K562 (cell line): ENCODE measurements around the gene HSF5. TPM values are rescaled to one million over a fixed set of nuclear protein-coding genes. Genes with fewer than 3 reads are reported as not detected.

Experiments
- ATAC-seq: fragments of 200-7000 bp; cut with Tn5 transposase; 3 replicates; pipeline ENCODE4 v1.9.1; 2020; ENCODE audit warnings: moderate library complexity
- BruUV-seq: library from RNA; stranded (reverse); fragments of 400-500 nt; replicated peaks from 2 replicates; lab custom pipeline; 2021; lab: Mats Ljungman, UMichigan
- CTCF ChIA-PET: fragments of 300-600 bp; formaldehyde crosslinking; extraction: SDS; loops from one replicate; lab custom pipeline; 2021; ENCODE audit warnings: low intra/inter-chr PET ratio; lab: Yijun Ruan, JAX
- POLR2A ChIA-PET: fragments of 300-600, 350-650 bp; sonication (Branson Sonifier 250); formaldehyde crosslinking; extraction: SDS; loops from one replicate; lab custom pipeline; 2021; ENCODE audit warnings: antibody characterized with exemption, inconsistent platforms; lab: Yijun Ruan, JAX
- DNase-seq, 4 experiments: peaks; one replicate each; pipeline versions ENCODE4 v3.0.0 to v3.0.0-alpha.2; 2011 to 2018; ENCODE audit warnings: low spot score in 3 of 4, mixed read lengths in 3 of 4; ENCODE audit errors: extremely low read depth in 1 of 4
- FAIRE-seq: peaks from 2 replicates; lab custom pipeline; 2011; peaks lifted over from hg19 to GRCh38; lab: Jason Lieb, UNC
- H2AFZ ChIP-seq: 2 replicates; pipeline ENCODE4 v1.6.0; 2011; ENCODE audit warnings: low read depth, low read length, control low read depth, inconsistent platforms
- H3K27ac ChIP-seq: fragments of 200-600 bp; 3 replicates; pipeline ENCODE4 v1.8.0; 2011; ENCODE audit warnings: low read depth, mild to moderate bottlenecking, control low read depth, inconsistent platforms, low read length, moderate library complexity, mixed read lengths; ENCODE audit errors: extremely low read depth
- H3K27me3 ChIP-seq, 2 experiments: fragments of 300-600 bp in 1 of 2; 2 replicates in 1 of 2; 3 replicates in 1 of 2; pipeline versions ENCODE4 v1.6.0 to v1.8.0; 2011; ENCODE audit warnings: inconsistent platforms in 2 of 2, low read length in 2 of 2, mild to moderate bottlenecking in 1 of 2, mixed read lengths in 1 of 2, moderate library complexity in 1 of 2; ENCODE audit not compliant: control insufficient read depth in 2 of 2, insufficient read depth in 2 of 2
- H3K36me3 ChIP-seq: fragments of 300-600 bp; 3 replicates; pipeline ENCODE4 v1.8.0; 2011; ENCODE audit warnings: mild to moderate bottlenecking, low read length, inconsistent platforms; ENCODE audit not compliant: control insufficient read depth, insufficient read depth
- H3K4me1 ChIP-seq, 2 experiments: fragments of 200-600 bp in 1 of 2; replicated peaks in 1 of 2; 2 replicates in 1 of 2; 3 replicates in 1 of 2; pipeline versions ENCODE4 v1.5.1 to v1.8.0; 2011; ENCODE audit warnings: inconsistent platforms in 2 of 2, low read length in 2 of 2, mild to moderate bottlenecking in 1 of 2, mixed read lengths in 1 of 2, moderate library complexity in 1 of 2; ENCODE audit not compliant: control insufficient read depth in 2 of 2, insufficient read depth in 2 of 2
- H3K4me2 ChIP-seq: 2 replicates; pipeline ENCODE4 v1.6.1; 2011; ENCODE audit warnings: low read length, control low read depth, inconsistent platforms, mixed read lengths; ENCODE audit not compliant: insufficient read depth
- H3K4me3 ChIP-seq: fragments of 200-600 bp; sonication (generic), shearing (Covaris generic); 2 replicates; pipeline ENCODE4 v1.5.1; 2016; ENCODE audit warnings: control low read depth, inconsistent platforms
- H3K79me2 ChIP-seq: fragments of 200-600 bp; 3 replicates; pipeline ENCODE4 v1.8.0; 2011; ENCODE audit warnings: low read length, inconsistent platforms; ENCODE audit not compliant: control insufficient read depth, insufficient read depth
- H3K9ac ChIP-seq, 2 experiments: 2 replicates each; pipeline versions ENCODE4 v1.6.0 to v1.6.1; 2011; ENCODE audit warnings: low read depth in 2 of 2, low read length in 2 of 2, control low read depth in 1 of 2, inconsistent platforms in 1 of 2, mild to moderate bottlenecking in 1 of 2, mixed read lengths in 1 of 2; ENCODE audit not compliant: insufficient read depth in 1 of 2
- H3K9me1 ChIP-seq: one replicate; pipeline ENCODE4 v1.6.0; 2011; ENCODE audit warnings: inconsistent platforms, mild to moderate bottlenecking, low read length, moderate library complexity; ENCODE audit not compliant: control insufficient read depth, insufficient read depth
- H3K9me3 ChIP-seq: replicated peaks from 2 replicates; pipeline ENCODE4 v1.5.1; 2011; ENCODE audit warnings: low read depth, low read length, inconsistent platforms; ENCODE audit not compliant: control insufficient read depth, insufficient read depth
- H4K20me1 ChIP-seq: replicated peaks from 2 replicates; pipeline ENCODE4 v1.6.1; 2011; ENCODE audit warnings: low read length, inconsistent platforms, mixed read lengths; ENCODE audit not compliant: control insufficient read depth, insufficient read depth
- ARID3B ChIP-seq: fragments of 250-450 bp; sonication (Bioruptor Pico); IDR thresholded peaks from 2 replicates; pipeline ENCODE4 v1.4.0; 2020; ENCODE audit warnings: borderline replicate concordance
- NKRF ChIP-seq: fragments of 450-650 bp; IDR thresholded peaks from 2 replicates; pipeline ENCODE4 v1.6.1; 2016; ENCODE audit warnings: borderline replicate concordance
- PTRF ChIP-seq: fragments of 450-650 bp; IDR thresholded peaks from 2 replicates; pipeline ENCODE4 v1.6.1; 2016; ENCODE audit warnings: mild to moderate bottlenecking, missing genetic modification characterization, missing compliant biosample characterization
- TAF15 ChIP-seq: fragments of 200-400 bp; formaldehyde crosslinking; IDR thresholded peaks from 2 replicates; pipeline ENCODE4 v1.6.1; 2017; ENCODE audit warnings: mild to moderate bottlenecking, low read depth, low read length, moderate library complexity
- TCF7L2 ChIP-seq: fragments of 150-350 bp; IDR thresholded peaks from 2 replicates; pipeline ENCODE4 v1.6.1; 2016; ENCODE audit warnings: low read depth, mild to moderate bottlenecking, low read length, moderate library complexity
- TRIM24 ChIP-seq, 2 experiments: fragments of 450-650 bp; IDR thresholded peaks; 2 replicates each; pipeline ENCODE4 v1.6.1; 2016
- ZKSCAN1 ChIP-seq: fragments of 150-350 bp; IDR thresholded peaks from 2 replicates; pipeline ENCODE4 v1.6.1; 2016; ENCODE audit warnings: low read depth, low read length
- ZNF253 ChIP-seq: fragments of 250-450 bp; sonication (Bioruptor Pico); conservative IDR thresholded peaks from 2 replicates; pipeline ENCODE4 v1.6.1; 2021; ENCODE audit warnings: mild to moderate bottlenecking
- ZNF280A ChIP-seq: fragments of 450-650 bp; IDR thresholded peaks from 2 replicates; pipeline ENCODE4 v1.6.1; 2018; ENCODE audit warnings: mild to moderate bottlenecking, low read depth; ENCODE audit not compliant: partially characterized antibody
- ZNF57 ChIP-seq: fragments of 450-650 bp; formaldehyde crosslinking; IDR thresholded peaks from 2 replicates; pipeline ENCODE4 v1.4.0; 2020; ENCODE audit warnings: mild to moderate bottlenecking, moderate library complexity
- ZNF77 ChIP-seq: fragments of 250-450 bp; sonication (Bioruptor Pico); IDR thresholded peaks from 2 replicates; pipeline ENCODE4 v1.5.0; 2020
- ZNF778 ChIP-seq: fragments of 450-650 bp; formaldehyde crosslinking; IDR thresholded peaks from 2 replicates; pipeline ENCODE4 v1.4.0; 2020; ENCODE audit warnings: mild to moderate bottlenecking, moderate library complexity
- WGBS: fragments of 100-300 bp; shearing (Covaris generic); methylation state at CpG from one replicate; pipeline ENCODE4 v1.1.6; 2016; ENCODE audit warnings: low coverage, mixed read lengths; ENCODE audit not compliant: insufficient coverage; ENCODE audit errors: missing lambda C conversion rate; 5-methylcytosine and 5-hydroxymethylcytosine counted together
- in situ Hi-C: fragments of 300-500 bp; cut with MboI; formaldehyde crosslinking; loops from 4 replicates; pipeline ENCODE4 v1.15.0; 2018; ENCODE audit warnings: inconsistent platforms, mixed read lengths
- intact Hi-C: fragments of 100-400 bp; cut with micrococcal nuclease; formaldehyde crosslinking; loops from 2 replicates; pipeline ENCODE4 v1.14.2; 2022
- polyA plus RNA-seq, 8 experiments: library from polyadenylated mRNA; depleted of rRNA in 4 of 8; stranded (reverse) in 5 of 8; unstranded in 3 of 8; fragments of >200 nt; fragmentation: Nextera tagmentation in 2 of 8; fragmentation: Illumina TruSeq in 1 of 8; extraction: Ambion mirVana in 2 of 8; extraction: Trizol in 1 of 8; gene quantifications; 2 replicates each; pipeline versions ENCODE4 v1.2.1 to v1.2.3, GENCODE V29; 2011 to 2014; ENCODE audit warnings: inconsistent platforms in 1 of 8, missing spikeins in 1 of 8
- total RNA-seq, 7 experiments: library from RNA; depleted of rRNA in 6 of 7; stranded (reverse); fragments of >200 nt in 6 of 7; fragmentation: Illumina TruSeq in 2 of 7; extraction: Trizol in 2 of 7; gene quantifications; 2 replicates each; pipeline versions ENCODE4 v1.2.1 to v1.2.3, GENCODE V29; 2011 to 2021; ENCODE audit warnings: low replicate concordance in 1 of 7
- TF ChIP-seq, protein P1 (sequence below): fragments of 450-650 bp; formaldehyde crosslinking; IDR thresholded peaks from 2 replicates; pipeline ENCODE4 v1.4.0; 2020; ENCODE audit warnings: mild to moderate bottlenecking, moderate library complexity

Gene HSF5
- total and polyA plus RNA-seq, 9 of the 15 experiments (the other 6 are each of a cell fraction or from before 2014, with no cell fraction given) = 0.04 TPM; not detected in 8

- Histone ChIP-seq H3K9ac (no peak overlapping the region), H3K4me2 (no peak overlapping the region), H4K20me1 (no peaks in the 10 kb centered on the region), H3K4me3 (no peak overlapping the region), H2AFZ (no peak overlapping the region), H3K27ac (no peak overlapping the region), H3K36me3 (peaks cover 81% of the 10 kb centered on the region), H3K9me3 (no peaks in the 10 kb centered on the region), H3K4me1 (peaks cover 15 to 16% of the 10 kb centered on the region in 2 experiments), H3K27me3 (no peaks in the 10 kb centered on the region), H3K9me1 (no peaks in the 10 kb centered on the region), H3K79me2 (peaks cover 15% of the 10 kb centered on the region)
- no peak for TF ChIP-seq ZNF77 (CRISPR knock-in tag)
- no peak for TF ChIP-seq ZNF253
- TF ChIP-seq TRIM24 (IDR thresholded peaks at IDR 0.05) = no peak
- TF ChIP-seq TCF7L2 = no peak
- no peak for TF ChIP-seq ZNF57 (CRISPR knock-in tag)
- TF ChIP-seq ZNF778 (CRISPR knock-in tag) = no peak
- no peak for TF ChIP-seq ZKSCAN1
- no peak for TF ChIP-seq PTRF (tag)
- TF ChIP-seq TAF15 = no peak
- no peak for TF ChIP-seq ARID3B (CRISPR knock-in tag)
- TF ChIP-seq NKRF = no peak
- TF ChIP-seq, protein P1, sequence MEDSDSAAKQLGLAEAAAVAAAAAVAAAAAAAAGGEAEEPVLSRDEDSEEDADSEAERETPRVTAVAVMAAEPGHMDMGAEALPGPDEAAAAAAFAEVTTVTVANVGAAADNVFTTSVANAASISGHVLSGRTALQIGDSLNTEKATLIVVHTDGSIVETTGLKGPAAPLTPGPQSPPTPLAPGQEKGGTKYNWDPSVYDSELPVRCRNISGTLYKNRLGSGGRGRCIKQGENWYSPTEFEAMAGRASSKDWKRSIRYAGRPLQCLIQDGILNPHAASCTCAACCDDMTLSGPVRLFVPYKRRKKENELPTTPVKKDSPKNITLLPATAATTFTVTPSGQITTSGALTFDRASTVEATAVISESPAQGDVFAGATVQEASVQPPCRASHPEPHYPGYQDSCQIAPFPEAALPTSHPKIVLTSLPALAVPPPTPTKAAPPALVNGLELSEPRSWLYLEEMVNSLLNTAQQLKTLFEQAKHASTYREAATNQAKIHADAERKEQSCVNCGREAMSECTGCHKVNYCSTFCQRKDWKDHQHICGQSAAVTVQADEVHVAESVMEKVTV (CRISPR knock-in tag) = no peak
- TF ChIP-seq ZNF280A = no peak
- no peak for DNase-seq
- no peak for ATAC-seq
- 93% methylated on average over 5 of the region's 5 CpGs for WGBS
- no peak for FAIRE-seq
- in situ Hi-C loops (no loop called here), intact Hi-C loops (no loop called here)
- no TSS peak for BruUV-seq
- ChIA-PET CTCF (no interaction called here), POLR2A (interaction anchor here (1.3 kb wide), 1 partner anchor 9 kb away, joined by 3 read pairs; no protein-coding TSS in a partner anchor)
Observed at GRCh38 chr17:58510075-58510474, 21.9 kb upstream of the HSF5 start.
